ENCODE measurements around the gene TSHR.

DNA sequence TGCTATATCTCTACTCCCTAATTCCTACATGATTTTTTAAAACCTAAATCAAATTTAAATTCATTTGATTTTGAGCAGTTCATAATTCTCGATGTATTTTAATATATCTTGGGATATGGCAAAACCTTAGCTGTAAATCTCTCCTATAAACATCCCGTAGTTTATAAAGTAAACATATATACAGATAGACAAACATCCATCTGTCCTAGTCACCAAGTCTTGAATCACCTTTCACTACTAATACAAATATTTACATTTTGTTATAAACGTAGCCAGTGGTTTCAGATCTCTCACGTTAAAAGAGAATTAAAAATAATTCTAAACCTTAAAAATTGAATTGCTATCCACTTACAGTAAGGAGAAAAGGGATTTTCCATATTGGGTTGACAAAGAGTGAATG lies 107.0 kb downstream of the TSHR start:
- no peak for TF ChIP-seq EZH2 (IDR thresholded peaks at IDR 0.05)
- TF ChIP-seq, protein P1, sequence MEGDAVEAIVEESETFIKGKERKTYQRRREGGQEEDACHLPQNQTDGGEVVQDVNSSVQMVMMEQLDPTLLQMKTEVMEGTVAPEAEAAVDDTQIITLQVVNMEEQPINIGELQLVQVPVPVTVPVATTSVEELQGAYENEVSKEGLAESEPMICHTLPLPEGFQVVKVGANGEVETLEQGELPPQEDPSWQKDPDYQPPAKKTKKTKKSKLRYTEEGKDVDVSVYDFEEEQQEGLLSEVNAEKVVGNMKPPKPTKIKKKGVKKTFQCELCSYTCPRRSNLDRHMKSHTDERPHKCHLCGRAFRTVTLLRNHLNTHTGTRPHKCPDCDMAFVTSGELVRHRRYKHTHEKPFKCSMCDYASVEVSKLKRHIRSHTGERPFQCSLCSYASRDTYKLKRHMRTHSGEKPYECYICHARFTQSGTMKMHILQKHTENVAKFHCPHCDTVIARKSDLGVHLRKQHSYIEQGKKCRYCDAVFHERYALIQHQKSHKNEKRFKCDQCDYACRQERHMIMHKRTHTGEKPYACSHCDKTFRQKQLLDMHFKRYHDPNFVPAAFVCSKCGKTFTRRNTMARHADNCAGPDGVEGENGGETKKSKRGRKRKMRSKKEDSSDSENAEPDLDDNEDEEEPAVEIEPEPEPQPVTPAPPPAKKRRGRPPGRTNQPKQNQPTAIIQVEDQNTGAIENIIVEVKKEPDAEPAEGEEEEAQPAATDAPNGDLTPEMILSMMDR (IDR thresholded peaks at IDR 0.05): no peak
- TF ChIP-seq EZH2phosphoT487 (IDR thresholded peaks at IDR 0.05): no peak
